ENCODE measurements around the gene PSMB8. TPM values are rescaled to one million over a fixed set of nuclear protein-coding genes. Genes with fewer than 3 reads are reported as not detected.

Gene PSMB8
- total RNA-seq, 2 experiments from 2014 or later, result 120 to 121 TPM

DNA sequence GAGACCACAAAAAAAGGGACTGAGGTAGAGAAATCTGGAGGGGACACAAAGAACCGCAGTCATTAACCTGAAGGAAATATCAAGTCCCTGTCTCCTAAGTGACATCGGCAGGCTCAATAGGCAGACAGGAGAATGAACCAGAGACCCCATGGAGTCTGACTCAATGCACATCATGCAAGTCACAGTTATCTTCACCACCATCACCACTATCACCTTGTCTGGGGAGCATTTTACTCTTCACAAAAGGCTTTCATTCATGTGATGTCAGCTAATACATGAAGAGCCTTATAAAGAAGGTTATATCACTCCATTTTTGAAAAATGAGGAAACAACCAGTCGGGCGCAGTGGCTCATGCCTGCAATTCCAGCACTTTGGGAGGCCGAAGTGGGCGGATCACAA is 5.3 kb upstream of the PSMB8 start:
- peaks cover 97% of the 10 kb centered on the region for H3K36me3 Mint-ChIP-seq (ENCODE audit: low read depth)
- H3K4me3 Mint-ChIP-seq, result peak overlapping the region; percentile 97
- POLR2A ChIA-PET, result interaction anchor here (0.6 to 3.4 kb wide), 3 partner anchors 10 to 226 kb away, joined by 3 to 35 read pairs (median 18); partner anchors contain the start of gene TAP2
- Histone ChIP-seq H3K36me3 (ENCODE audit: insufficient read depth, low read length) (peaks cover 75% of the 10 kb centered on the region), H3K27ac (ENCODE audit: low read depth in 1 of 2, low read length in 2 of 2) (peak overlapping the region; percentile 49 to 100), H3K4me1 (ENCODE audit: insufficient read depth, low read length) (peaks cover 74% of the 10 kb centered on the region), H3K9me3 (ENCODE audit: control insufficient read depth in 1 of 2, insufficient read depth in 1 of 2, low read length in 2 of 2) (no peaks in the 10 kb centered on the region), H3K4me3 (ENCODE audit: low read length) (no peak overlapping the region), H3K27me3 (ENCODE audit: control insufficient read depth in 1 of 2, insufficient read depth in 2 of 2, low read length in 2 of 2) (no peaks in the 10 kb centered on the region)
- ATAC-seq (ENCODE audit: poor library complexity), result no peak
- intact Hi-C loops (cut with DNase I, micrococcal nuclease), result loop anchor here (10.0 kb wide), 2 partner anchors 356 to 1396 kb away; partner anchors contain the start of genes HSD17B8 (in 1 of the 2), RING1 (in 1 of the 2), RXRB (in 1 of the 2) and SLC39A7 (in 1 of the 2)
- TF ChIP-seq, protein P1, sequence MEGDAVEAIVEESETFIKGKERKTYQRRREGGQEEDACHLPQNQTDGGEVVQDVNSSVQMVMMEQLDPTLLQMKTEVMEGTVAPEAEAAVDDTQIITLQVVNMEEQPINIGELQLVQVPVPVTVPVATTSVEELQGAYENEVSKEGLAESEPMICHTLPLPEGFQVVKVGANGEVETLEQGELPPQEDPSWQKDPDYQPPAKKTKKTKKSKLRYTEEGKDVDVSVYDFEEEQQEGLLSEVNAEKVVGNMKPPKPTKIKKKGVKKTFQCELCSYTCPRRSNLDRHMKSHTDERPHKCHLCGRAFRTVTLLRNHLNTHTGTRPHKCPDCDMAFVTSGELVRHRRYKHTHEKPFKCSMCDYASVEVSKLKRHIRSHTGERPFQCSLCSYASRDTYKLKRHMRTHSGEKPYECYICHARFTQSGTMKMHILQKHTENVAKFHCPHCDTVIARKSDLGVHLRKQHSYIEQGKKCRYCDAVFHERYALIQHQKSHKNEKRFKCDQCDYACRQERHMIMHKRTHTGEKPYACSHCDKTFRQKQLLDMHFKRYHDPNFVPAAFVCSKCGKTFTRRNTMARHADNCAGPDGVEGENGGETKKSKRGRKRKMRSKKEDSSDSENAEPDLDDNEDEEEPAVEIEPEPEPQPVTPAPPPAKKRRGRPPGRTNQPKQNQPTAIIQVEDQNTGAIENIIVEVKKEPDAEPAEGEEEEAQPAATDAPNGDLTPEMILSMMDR (IDR thresholded peaks at IDR 0.05), result no peak
- H3K4me1 Mint-ChIP-seq (ENCODE audit: low read depth), result peaks cover 91% of the 10 kb centered on the region
- DNase-seq, result peak in 1 of 14 experiments; percentile 2
- no peaks in the 10 kb centered on the region for H3K27me3 Mint-ChIP-seq
- H3K27ac Mint-ChIP-seq, result peak overlapping the region; percentile 99
- CTCF ChIA-PET, result interaction anchor here (3.2 kb wide), 1 partner anchor 11 kb away, joined by 31 read pairs; the partner anchor contains the start of gene TAP2
- no peaks in the 10 kb centered on the region for H3K9me3 Mint-ChIP-seq

DNA sequence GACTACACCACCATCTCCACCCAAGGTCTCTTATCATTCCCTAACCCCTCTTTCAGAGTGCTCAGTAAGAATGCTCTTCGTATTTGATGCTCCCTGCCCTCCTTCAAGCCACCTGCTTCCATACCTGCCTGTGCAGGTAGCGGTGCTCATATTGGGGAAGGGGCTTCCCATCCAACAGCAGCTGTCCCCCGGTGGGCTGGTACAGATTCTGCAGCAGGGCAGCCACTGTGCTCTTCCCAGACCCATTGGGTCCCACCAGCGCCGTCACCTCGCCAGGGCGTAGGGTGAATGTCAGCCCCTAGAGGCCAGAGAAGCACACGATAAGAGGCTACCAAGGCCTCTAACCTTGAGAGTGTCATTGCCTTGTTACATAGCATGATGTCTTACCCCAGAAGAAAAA is 3.9 kb upstream of the PSMB8 start:
- TF ChIP-seq, protein P1 (IDR thresholded peaks at IDR 0.05), result no peak
- intact Hi-C loops (cut with DNase I, micrococcal nuclease), result loop anchor here (10.0 kb wide), 2 partner anchors 357 to 1397 kb away; partner anchors contain the start of genes HSD17B8 (in 1 of the 2), RING1 (in 1 of the 2), RXRB (in 1 of the 2) and SLC39A7 (in 1 of the 2)
- Histone ChIP-seq H3K27ac (ENCODE audit: low read depth in 1 of 2, low read length in 2 of 2) (peak overlapping the region; percentile 49 to 100), H3K4me1 (ENCODE audit: insufficient read depth, low read length) (peaks cover 77% of the 10 kb centered on the region), H3K4me3 (ENCODE audit: low read length) (no peak overlapping the region), H3K9me3 (ENCODE audit: control insufficient read depth in 1 of 2, insufficient read depth in 1 of 2, low read length in 2 of 2) (no peaks in the 10 kb centered on the region), H3K36me3 (ENCODE audit: insufficient read depth, low read length) (peaks cover 76% of the 10 kb centered on the region), H3K27me3 (ENCODE audit: control insufficient read depth in 1 of 2, insufficient read depth in 2 of 2, low read length in 2 of 2) (no peaks in the 10 kb centered on the region)
- DNase-seq (no peak), ATAC-seq (ENCODE audit: poor library complexity) (no peak)
- CTCF ChIA-PET, result interaction anchor here (1.7 to 4.0 kb wide), 2 partner anchors 9 to 20 kb away, joined by 8 to 19 read pairs; partner anchors contain the start of gene TAP2
- H3K9me3 Mint-ChIP-seq, result no peaks in the 10 kb centered on the region
- peaks cover 93% of the 10 kb centered on the region for H3K4me1 Mint-ChIP-seq (ENCODE audit: low read depth)
- no peaks in the 10 kb centered on the region for H3K27me3 Mint-ChIP-seq
- H3K4me3 Mint-ChIP-seq, result peak overlapping the region; percentile 97
- H3K27ac Mint-ChIP-seq, result peak overlapping the region; percentile 99
- POLR2A ChIA-PET, result interaction anchor here (1.6 to 11.2 kb wide), 2 partner anchors 9 to 10 kb away, joined by 4 to 901 read pairs; partner anchors contain the start of genes PSMB9, TAP1 and TAP2
- H3K36me3 Mint-ChIP-seq (ENCODE audit: low read depth), result peaks cover 99% of the 10 kb centered on the region

DNA sequence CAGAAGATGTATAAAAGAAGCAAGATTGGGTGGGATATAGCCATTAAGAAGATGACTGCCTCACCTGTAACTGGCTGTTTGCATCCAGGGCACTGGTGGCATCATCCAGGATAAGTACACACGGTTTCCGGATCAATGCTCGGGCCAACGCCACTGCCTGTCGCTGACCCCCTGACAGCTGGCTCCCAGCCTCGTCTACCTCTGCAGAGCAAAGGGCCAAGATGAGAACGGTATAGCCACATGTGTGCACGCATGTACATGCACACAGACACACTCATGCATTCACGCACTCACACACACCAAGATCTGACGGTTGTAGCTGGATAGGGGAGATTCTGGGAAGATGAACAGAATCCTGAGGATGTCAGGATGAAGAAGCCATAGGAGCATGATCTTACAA is 3.2 kb upstream of the PSMB8 start:
- peak overlapping the region; percentile 99 to 100 for H3K27ac ChIP-seq (ENCODE audit: low read depth in 1 of 2, low read length in 2 of 2)
- intact Hi-C loops (cut with DNase I, micrococcal nuclease), result loop anchor here (10.0 kb wide), 2 partner anchors 358 to 1398 kb away; partner anchors contain the start of genes HSD17B8 (in 1 of the 2), RING1 (in 1 of the 2), RXRB (in 1 of the 2) and SLC39A7 (in 1 of the 2)
- DNase-seq (no peak), ATAC-seq (ENCODE audit: poor library complexity) (no peak)
- H3K27me3 ChIP-seq (ENCODE audit: control insufficient read depth in 1 of 2, insufficient read depth in 2 of 2, low read length in 2 of 2), result no peaks in the 10 kb centered on the region
- Mint-ChIP-seq H3K27me3 (no peaks in the 10 kb centered on the region), H3K9me3 (no peaks in the 10 kb centered on the region), H3K36me3 (ENCODE audit: low read depth) (peaks cover 99% of the 10 kb centered on the region), H3K4me3 (peak overlapping the region; percentile 97), H3K4me1 (ENCODE audit: low read depth) (peaks cover 93% of the 10 kb centered on the region), H3K27ac (peak overlapping the region; percentile 99)
- H3K4me1 ChIP-seq (ENCODE audit: insufficient read depth, low read length), result peaks cover 79% of the 10 kb centered on the region
- no peaks in the 10 kb centered on the region for H3K9me3 ChIP-seq (ENCODE audit: control insufficient read depth in 1 of 2, insufficient read depth in 1 of 2, low read length in 2 of 2)
- ChIA-PET POLR2A (interaction anchor here (1.6 to 11.2 kb wide), 5 partner anchors 9 to 124 kb away, joined by 4 to 901 read pairs (median 282); partner anchors contain the start of genes BRD2, PSMB9, TAP1 and TAP2), CTCF (interaction anchor here (1.7 to 4.0 kb wide), 3 partner anchors 7 to 21 kb away, joined by 8 to 66 read pairs (median 19); partner anchors contain the start of genes PSMB9, TAP1 and TAP2)
- TF ChIP-seq, protein P1 (IDR thresholded peaks at IDR 0.05), result no peak
- H3K4me3 ChIP-seq (ENCODE audit: low read length), result peak overlapping the region; percentile 94
- peaks cover 82% of the 10 kb centered on the region for H3K36me3 ChIP-seq (ENCODE audit: insufficient read depth, low read length)

Measured in CD4-positive, alpha-beta T cell (primary cell).